ENCODE results near the gene PTH2. TPM values are rescaled to one million over a fixed set of nuclear protein-coding genes. Genes with fewer than 3 reads are reported as not detected.

The PTH2 gene
- total and polyA plus RNA-seq, 9 donors, result not detected

DNA sequence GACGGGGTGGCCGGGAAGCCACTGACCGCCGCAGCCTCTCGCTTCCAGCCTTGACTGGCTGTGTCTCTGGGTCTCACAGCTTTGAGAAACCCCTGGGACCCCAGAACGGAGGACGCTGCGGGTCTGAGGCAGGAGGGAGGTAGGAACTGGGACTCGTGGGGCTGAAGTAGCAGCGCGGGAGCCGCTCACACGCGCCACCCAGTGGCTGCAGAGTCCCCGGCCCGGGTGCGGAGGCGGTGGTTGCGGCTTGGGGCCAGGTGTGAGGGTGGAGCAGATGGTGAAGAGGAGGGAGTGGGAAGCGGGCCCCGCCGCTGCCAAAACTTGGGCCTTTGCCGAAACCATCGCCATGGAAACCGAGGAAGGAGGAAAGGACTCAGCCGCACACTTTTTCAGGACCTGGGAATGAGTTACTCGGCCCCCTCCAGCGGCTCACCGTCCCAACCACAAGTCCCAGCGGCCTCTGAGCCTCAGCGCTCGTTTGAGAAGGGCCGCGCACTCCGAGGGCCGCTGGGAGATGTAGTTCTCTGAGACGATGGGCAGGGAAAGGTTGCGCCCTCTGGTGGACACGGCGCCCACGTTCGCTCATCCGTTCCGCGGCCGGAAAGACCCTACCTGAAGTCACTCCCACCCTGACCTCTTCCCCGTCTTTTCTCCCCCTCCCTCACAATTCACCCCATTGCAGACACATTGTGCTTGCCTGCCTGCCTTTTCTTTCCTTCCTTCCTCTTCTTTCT, 20.3 kb upstream of the PTH2 start:
- 0 to 1% (median 1%) methylated on average over 45 to 47 of the region's 47 CpGs for WGBS, 3 donors
- Histone ChIP-seq H3K36me3 (no peaks in the 10 kb centered on the region), H3K4me3 (peak overlapping the region; percentile 55), H3K27me3 (no peaks in the 10 kb centered on the region), H3K27ac (peak overlapping the region in 1 of 2 donors; percentile 3), H3K9me3 (no peaks in the 10 kb centered on the region), H3K4me1 (ENCODE audit: insufficient read depth) (no peaks in the 10 kb centered on the region)
- TF ChIP-seq POLR2A (IDR thresholded peaks at IDR 0.05), result peak; percentile 16
- TF ChIP-seq EP300 (IDR thresholded peaks at IDR 0.05), result no peak
- peak; percentile 89 to 99 (median 90) for TF ChIP-seq CTCF (IDR thresholded peaks at IDR 0.05)
- peak; percentile 93 to 96 (median 95) for DNase-seq
- intact Hi-C loops (cut with DNase I), result loop anchor here in 3 of 4 donors (2.0 to 10.0 kb wide), 3 partner anchors 53 to 216 kb away; partner anchors contain the start of genes DKKL1 (in 1 of the 3) and TEAD2 (in 1 of the 3)

GRCh38 chr19:49442771-49443365, 19.6 kb upstream of the PTH2 start:
- peak overlapping the region; percentile 55 for H3K4me3 ChIP-seq
- WGBS, 3 donors, result 1 to 2% (median 2%) methylated on average over 39 to 43 of the region's 43 CpGs
- H3K27me3 ChIP-seq, result no peaks in the 10 kb centered on the region
- DNase-seq, result peak; percentile 76 to 90 (median 85)
- H3K36me3 ChIP-seq, result no peaks in the 10 kb centered on the region
- no peaks in the 10 kb centered on the region for H3K4me1 ChIP-seq (ENCODE audit: insufficient read depth)
- H3K27ac ChIP-seq, result peak overlapping the region in 1 of 2 donors; percentile 3
- no peaks in the 10 kb centered on the region for H3K9me3 ChIP-seq
- intact Hi-C loops (cut with DNase I), result loop anchor here in 3 of 4 donors (2.0 to 10.0 kb wide), 3 partner anchors 52 to 216 kb away; partner anchors contain the start of genes DKKL1 (in 1 of the 3) and TEAD2 (in 1 of the 3)
- TF ChIP-seq POLR2A (IDR thresholded peaks at IDR 0.05), result no peak
- no peak for TF ChIP-seq CTCF (IDR thresholded peaks at IDR 0.05)
- no peak for TF ChIP-seq EP300 (IDR thresholded peaks at IDR 0.05)

- H3K9me3 ChIP-seq, result no peaks in the 10 kb centered on the region
- no peaks in the 10 kb centered on the region for H3K27me3 ChIP-seq
- TF ChIP-seq POLR2A (IDR thresholded peaks at IDR 0.05) (no peak), CTCF (IDR thresholded peaks at IDR 0.05) (no peak), EP300 (IDR thresholded peaks at IDR 0.05) (no peak)
- no peak overlapping the region for H3K4me3 ChIP-seq
- H3K27ac ChIP-seq, result no peak overlapping the region
- no peaks in the 10 kb centered on the region for H3K36me3 ChIP-seq
- 2 to 4% (median 4%) methylated on average over 11 of the region's 11 CpGs for WGBS, 3 donors
- intact Hi-C loops (cut with DNase I), result loop anchor here in 3 of 4 donors (2.0 to 10.0 kb wide), 3 partner anchors 52 to 215 kb away; partner anchors contain the start of genes DKKL1 (in 1 of the 3) and TEAD2 (in 1 of the 3)
- peak in 1 of 5 donors; percentile 56 for DNase-seq
- no peaks in the 10 kb centered on the region for H3K4me1 ChIP-seq (ENCODE audit: insufficient read depth)
These were observed 19.1 kb upstream of the PTH2 start for GRCh38 chr19:49442354-49442753.

GRCh38 chr19:49441960-49442350, 18.7 kb upstream of the PTH2 start:
- DNase-seq, result no peak
- Histone ChIP-seq H3K4me3 (no peak overlapping the region), H3K27ac (no peak overlapping the region), H3K9me3 (no peaks in the 10 kb centered on the region), H3K36me3 (no peaks in the 10 kb centered on the region), H3K27me3 (no peaks in the 10 kb centered on the region), H3K4me1 (ENCODE audit: insufficient read depth) (no peaks in the 10 kb centered on the region)
- intact Hi-C loops (cut with DNase I), result loop anchor here in 3 of 4 donors (2.0 to 10.0 kb wide), 3 partner anchors 51 to 215 kb away; partner anchors contain the start of genes DKKL1 (in 1 of the 3) and TEAD2 (in 1 of the 3)
- 5 to 12% (median 11%) methylated on average over 14 of the region's 14 CpGs for WGBS, 3 donors
- TF ChIP-seq EP300 (IDR thresholded peaks at IDR 0.05) (no peak), POLR2A (IDR thresholded peaks at IDR 0.05) (no peak), CTCF (IDR thresholded peaks at IDR 0.05) (no peak)
